ENCODE measurements around the gene CALHM1.
"Not testable (repeated sequence)": the region's sequence is repeated elsewhere in the genome, so short reads cannot be mapped to it uniquely, and the experiment has no call there.

Gene CALHM1

GRCh38 chr10:103439776-103440175 lies 18.9 kb downstream of the CALHM1 start:
- DNase-seq (ENCODE audit: insufficient read length, low spot score) (no peak), FAIRE-seq (no peak)

- FAIRE-seq (no peak), DNase-seq (ENCODE audit: insufficient read length, low spot score) (no peak)
Observed at GRCh38 chr10:103433858-103434257, 24.8 kb downstream of the CALHM1 start.

GRCh38 chr10:103431902-103432301 lies 26.8 kb downstream of the CALHM1 start:
- FAIRE-seq (no peak), DNase-seq (ENCODE audit: insufficient read length, low spot score) (no peak)

GRCh38 chr10:103429647-103430046 lies 29.1 kb downstream of the CALHM1 start:
- DNase-seq (ENCODE audit: insufficient read length, low spot score) (no peak), FAIRE-seq (no peak)

- DNase-seq (ENCODE audit: insufficient read length, low spot score) (no peak), FAIRE-seq (no peak)
Observed at GRCh38 chr10:103428989-103429643, 29.6 kb downstream of the CALHM1 start.

- DNase-seq (ENCODE audit: insufficient read length, low spot score) (no peak), FAIRE-seq (no peak)
Observed at GRCh38 chr10:103427866-103428265, 30.8 kb downstream of the CALHM1 start.

GRCh38 chr10:103423748-103424147 lies 35.0 kb downstream of the CALHM1 start:
- DNase-seq (ENCODE audit: insufficient read length, low spot score): no peak
- FAIRE-seq: no peak

GRCh38 chr10:103419101-103419500 lies 39.6 kb downstream of the CALHM1 start:
- no peak for DNase-seq (ENCODE audit: insufficient read length, low spot score)
- no peak for FAIRE-seq

GRCh38 chr10:103417601-103418000 lies 41.1 kb downstream of the CALHM1 start:
- no peak for FAIRE-seq

GRCh38 chr10:103417148-103417469 lies 41.6 kb downstream of the CALHM1 start:
- DNase-seq (ENCODE audit: insufficient read length, low spot score); FAIRE-seq: not testable (repeated sequence)

More at GRCh38 chr10:103417601-103418000, 41.1 kb downstream of the CALHM1 start:
- DNase-seq (ENCODE audit: insufficient read length, low spot score): no peak

- FAIRE-seq (no peak), DNase-seq (ENCODE audit: insufficient read length, low spot score) (peak; percentile 59)
Observed at GRCh38 chr10:103416436-103417147, 42.1 kb downstream of the CALHM1 start.

- FAIRE-seq: no peak
Observed at GRCh38 chr10:103415581-103415980, 43.1 kb downstream of the CALHM1 start.

GRCh38 chr10:103413564-103413963 lies 45.1 kb downstream of the CALHM1 start:
- no peak for FAIRE-seq
- DNase-seq (ENCODE audit: insufficient read length, low spot score): no peak

More at GRCh38 chr10:103415581-103415980, 43.1 kb downstream of the CALHM1 start:
- DNase-seq (ENCODE audit: insufficient read length, low spot score): no peak
